Stimulated activated CD4-positive, alpha-beta T cell treated with anti-CD3 and anti-CD28 coated beads, Interleukin-15, amount 100 ng/mL, for 24 hours (primary cell): ENCODE data around the gene CRMP1.
"Not testable (repeated sequence)": the region's sequence is repeated elsewhere in the genome, so short reads cannot be mapped to it uniquely, and the experiment has no call there.

Source experiments
- DNase-seq: peaks from one replicate; pipeline ENCODE4 v3.0.0-alpha.2; 2020

Gene CRMP1

DNA sequence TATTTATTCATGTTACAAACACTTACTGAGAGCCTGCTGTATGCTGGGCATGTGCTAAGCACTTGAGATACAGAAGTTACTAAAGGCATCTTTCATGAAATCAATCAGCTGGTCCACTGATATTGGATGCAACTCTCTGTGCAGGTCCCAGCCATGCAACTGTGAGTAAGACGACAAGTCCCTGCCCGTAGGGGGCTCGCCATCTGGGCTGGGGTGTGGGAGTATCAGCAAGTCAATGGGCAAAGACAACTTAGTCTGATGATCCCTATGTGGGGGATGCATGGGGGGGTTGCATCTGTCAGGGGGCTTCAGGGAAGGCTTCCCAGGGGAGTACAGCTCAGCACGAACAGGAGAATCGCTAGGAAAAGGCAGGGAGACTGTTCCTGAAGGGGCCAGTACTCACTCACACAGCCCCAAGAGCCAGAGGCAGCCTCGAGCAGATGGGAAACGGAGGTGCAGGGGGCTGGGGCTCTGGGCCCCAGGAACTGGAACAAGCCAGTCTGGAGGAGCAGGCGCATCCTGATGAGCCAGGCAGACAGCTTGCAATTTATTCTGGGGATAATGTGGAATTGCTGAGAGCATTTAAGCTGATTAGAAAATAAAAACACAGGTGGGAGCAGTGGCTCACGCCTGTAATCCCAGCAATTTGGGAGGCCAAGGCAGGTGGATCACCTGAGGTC, 40.2 kb downstream of the CRMP1 start:
- no peak for DNase-seq

DNA sequence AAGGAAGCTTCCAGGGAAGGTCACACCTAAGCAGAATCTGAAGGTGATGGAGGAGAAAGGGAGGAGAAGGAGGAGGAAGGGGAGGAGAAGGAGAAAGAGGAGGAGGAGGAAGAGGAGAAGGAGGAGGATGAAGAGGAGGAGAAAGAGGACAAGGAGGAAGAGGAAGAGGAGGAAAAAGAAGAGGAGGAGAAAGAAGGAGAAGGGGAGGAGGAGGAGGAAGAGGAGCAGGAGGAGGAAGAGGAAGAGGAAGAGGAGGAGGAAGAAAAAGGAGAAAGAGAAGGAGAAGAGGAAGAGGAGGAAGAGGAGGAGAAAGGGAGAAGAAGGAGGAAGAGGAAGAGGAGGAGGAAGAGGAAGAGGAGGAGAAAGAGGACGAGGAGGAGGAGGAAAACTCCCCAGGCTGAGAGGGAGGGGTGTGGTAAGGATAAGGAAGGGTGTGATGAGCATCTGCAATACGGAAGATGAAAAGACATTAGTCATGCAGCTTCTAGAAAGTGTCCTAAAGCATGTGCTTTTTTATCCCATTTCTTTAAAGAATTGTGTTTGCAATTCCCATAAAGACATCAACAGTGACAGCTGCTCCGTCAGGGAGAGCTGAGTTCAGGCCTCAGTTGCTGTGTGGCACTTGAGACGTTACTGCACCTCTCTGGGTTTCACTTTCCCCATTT, 41.1 kb downstream of the CRMP1 start:
- no peak for DNase-seq

DNA sequence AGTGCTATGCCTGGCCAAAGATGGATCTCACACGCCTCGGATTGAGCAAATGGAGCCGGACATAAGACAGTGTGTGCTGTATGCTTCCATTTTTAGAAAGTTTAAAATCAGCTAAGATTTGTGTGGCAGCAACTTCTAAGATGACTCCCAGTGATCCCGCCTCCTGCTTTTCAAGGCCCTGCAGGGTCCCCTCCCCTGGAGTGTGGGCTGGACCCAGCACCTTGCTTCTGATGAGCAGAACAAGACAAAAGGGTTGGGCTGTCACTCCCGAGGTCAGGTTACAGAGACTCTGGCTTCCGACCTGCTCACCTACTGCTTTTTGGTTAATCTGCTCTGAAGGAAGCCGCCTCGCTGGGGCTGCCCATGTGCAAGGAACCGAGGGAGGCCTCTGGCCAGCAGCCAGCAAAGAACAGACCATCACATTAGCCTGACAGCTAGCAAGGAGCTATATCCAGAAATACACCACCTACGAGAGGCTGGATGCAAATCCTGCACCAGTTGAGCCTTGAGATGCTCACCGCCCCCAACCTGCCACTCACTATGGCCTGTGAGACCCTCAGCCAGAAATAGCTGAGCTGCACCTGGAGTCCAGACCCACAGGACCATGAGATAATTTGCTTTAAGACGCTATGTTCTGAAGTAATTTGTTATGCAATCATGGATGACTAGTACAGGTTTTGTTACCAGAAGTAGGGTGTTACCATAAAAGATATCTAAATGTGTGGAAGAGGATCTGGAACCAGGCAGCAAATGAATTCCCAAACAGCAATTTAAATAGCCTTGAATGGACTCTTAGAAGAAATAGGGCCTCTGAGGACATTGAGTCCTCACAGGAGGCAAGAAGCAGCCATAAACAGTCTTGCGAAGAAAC, 47.6 kb downstream of the CRMP1 start:
- no peak for DNase-seq

DNA sequence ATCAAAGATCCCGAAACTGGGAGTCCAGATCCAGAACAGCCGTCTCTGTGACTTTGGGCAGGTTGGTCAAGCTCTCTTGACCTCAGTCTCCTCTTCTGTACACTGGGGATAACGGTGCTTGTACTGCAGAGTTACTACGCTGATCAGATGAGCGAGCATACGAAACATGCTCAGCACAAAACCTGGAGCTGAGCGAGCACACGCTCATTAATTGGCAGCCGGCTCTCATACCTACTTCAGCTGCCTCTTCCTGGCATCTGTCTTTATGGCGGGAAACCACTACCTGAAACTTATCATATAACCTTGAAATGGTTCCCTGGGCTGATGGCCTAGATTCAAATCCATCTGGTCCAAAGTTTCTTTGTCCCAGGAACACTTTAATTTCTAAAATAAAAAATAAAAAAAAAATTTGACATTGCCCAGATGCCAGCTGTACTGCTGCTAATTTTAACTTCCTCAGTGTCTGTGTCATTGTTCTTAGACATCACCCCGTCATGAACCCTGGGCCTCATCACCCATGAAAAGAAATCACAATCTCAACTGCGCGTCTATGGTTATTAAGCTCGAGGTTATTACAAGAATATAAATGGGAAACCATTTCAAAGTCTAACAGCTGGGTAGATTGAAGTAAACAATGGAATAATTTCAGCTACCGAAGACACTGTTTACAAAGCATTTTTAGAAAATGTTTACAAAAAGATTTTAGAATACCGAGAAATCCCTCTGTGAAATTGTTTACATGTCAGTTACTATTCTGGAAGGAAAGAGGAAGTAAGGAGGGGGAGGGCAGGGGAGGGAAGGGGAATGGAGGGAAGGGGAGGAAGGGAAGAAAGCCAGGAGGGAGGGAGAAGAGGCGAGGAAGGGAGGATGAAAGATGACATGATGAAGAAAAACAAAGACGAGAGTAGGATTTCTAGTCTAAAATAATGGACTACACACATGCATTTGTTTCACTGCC, 49.0 kb downstream of the CRMP1 start:
- no peak for DNase-seq

DNA sequence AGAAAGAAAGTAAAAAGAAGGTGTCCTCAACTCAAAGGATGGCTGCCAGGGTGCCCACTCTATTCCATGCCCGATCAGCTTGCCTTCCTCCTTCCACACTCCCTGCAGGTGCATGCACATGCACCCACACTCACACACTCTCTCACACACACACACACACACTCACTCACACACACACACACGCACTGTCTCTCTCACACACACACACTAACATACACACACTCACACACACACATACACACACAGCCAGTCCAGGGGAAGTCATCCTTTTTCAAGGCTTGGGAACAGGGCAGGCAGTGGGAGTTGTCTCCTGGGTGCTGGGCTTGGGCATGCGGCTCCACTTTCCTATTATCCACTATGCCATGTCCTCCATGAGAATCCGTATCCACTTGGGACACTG, 50.4 kb downstream of the CRMP1 start:
- DNase-seq: no peak

DNA sequence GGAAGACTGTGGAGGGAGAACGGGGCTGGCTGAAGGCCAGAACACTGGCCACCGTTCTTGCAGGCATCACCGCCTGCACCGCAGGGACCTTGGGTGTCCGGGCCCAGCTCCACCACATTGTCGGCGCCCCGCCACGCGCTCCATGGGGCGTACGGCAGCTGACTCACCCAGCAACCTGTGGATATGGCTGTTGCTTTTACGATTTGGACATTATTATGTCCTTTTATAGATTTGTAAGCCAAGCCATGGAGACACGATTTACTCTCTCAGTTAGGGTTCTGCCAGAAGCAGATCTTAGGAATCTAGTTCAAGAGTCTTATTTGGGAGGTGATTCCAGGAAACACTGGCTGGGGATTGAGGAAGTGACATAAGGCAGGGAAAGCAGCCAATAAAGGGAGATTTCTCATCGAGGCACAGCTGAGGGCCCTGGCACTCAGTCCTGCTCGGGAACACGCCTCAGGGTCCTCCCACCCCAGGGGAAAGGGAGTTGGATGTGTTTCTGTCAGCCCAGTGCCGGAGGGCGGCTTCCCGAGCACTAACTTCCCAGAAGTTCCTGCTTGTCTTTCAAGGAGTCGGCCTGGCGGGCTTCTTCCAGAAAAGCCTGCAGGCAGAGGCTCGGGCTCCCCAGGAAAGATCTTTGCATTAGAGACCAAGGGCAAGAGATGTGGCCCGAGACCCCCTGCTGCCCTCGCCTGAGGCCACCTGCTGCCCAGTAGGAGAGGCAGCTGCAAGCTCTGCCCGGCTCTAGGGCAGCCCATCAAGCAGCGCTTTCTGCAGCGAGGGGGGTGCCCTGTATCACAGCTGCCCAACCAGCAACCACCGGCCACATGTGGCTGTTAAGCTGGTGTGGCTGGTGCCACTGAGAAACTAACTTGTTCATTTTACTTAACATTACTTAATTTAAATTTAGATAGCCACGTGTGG, 52.9 kb downstream of the CRMP1 start:
- DNase-seq: no peak

DNA sequence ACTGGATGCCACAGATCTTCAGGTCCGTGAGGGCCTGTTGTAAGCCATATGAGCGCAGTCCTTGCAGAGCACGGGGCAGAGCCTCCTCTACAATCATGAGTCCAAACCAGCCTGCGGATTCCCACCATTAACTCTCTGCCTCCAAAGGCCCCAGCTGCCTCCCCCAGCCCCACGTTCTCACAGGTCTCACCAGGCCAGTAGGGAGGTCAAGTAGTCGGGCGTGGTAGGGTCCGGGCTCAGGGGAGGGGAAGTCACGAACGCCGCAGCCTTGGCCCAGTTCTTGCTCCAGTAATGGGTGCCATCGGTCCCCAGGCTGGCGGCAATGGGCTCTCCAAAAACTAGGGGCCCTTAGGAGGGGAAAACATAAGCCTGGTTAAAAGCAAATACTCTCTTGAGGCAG, 53.6 kb downstream of the CRMP1 start:
- DNase-seq: no peak

DNA sequence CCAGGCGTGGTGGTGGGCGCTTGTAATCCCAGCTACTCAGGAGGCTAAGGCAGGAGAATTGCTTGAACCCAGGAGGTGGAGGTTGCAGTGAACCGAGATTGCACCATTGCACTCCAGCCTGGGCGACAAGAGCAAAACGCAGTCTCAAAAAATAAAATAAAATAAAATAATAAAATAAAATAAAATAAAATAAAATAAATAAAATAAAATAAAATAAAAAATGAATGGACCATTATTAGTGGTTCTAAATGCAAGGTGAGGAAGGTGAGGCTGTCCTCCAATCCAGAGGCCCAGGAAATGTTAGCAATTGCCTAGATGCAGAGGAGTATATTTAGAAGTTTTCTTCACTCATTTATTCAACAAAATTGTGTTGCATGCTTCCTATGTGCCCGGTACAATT, 55.4 kb downstream of the CRMP1 start:
- DNase-seq: not testable (repeated sequence)

DNA sequence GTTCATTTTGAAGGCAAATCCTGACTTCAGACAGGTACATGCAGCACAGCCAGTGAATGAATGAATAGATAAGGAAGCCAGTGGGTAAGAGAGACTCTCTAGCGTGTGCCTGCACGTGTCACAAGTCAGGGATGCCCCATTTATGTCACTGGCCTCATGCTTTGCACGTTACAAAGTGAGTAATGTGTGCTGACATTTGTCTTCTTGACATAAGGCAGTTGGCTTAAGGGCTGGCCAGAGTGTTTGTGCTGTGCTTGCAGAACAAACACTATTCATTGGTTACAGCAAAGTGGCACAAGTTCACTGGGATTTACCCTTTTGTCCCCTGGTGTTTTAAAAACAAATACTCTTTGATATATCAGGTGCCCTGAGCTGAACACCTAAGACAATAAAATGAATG, 55.9 kb downstream of the CRMP1 start:
- no peak for DNase-seq

DNA sequence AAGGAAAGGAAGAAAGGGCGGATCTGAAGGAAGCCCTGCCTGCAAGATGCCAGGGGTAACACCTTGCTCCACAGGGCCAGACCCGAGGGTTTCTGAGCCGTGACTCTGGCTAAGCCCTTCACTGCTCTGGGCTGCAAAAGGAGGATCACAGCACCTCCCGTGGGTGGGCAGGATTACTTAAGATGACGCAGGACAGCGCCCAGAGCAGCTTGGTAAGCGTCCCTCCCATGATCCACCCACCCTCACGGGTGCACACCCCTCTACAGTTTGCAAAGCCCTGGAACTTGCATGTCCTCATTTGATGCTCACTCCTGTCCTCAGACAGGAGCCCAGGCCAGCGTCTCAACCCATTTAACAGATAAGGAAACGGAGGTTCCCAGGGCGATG, 64.9 kb downstream of the CRMP1 start:
- no peak for DNase-seq

DNA sequence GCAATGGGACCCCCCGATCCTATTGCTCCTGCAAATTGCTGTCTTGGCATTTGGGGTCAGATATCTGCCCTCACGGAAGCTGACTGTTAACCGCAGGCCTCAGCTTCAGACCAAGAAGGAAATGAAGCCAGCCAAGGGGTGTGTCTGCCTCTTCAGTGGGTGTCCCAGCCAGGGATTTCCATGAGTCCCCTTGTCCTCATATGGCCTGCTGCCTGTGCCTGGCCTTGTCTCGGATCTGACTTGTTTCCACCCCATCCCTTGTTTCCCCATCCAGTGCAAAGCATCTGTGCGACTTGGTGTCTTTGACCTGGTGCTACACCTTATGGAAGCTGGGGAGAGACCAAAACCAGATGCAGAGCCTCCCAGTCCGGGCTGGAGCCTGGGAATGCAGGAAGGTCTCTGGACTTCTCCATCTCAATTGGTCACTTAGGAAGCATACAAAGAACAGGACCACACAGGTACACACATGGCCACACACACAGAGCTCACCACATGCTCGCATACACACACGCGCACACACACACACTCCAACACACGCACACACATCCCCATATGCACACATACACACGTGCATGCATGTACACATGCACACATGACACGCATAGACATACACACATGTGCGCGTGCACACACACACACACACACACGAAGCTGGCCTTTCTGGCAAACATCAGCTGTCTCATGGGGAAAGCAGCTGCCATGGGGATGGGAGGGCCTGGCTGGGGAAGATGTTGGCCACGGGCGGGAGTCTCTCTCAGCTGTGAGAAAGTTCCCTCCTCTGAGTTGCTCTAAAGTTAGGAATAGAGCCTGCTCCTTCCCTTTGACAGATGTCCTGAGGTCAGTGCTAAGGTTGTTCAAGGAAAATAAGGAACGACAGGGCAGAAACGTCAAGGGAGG, 65.5 kb downstream of the CRMP1 start:
- no peak for DNase-seq

DNA sequence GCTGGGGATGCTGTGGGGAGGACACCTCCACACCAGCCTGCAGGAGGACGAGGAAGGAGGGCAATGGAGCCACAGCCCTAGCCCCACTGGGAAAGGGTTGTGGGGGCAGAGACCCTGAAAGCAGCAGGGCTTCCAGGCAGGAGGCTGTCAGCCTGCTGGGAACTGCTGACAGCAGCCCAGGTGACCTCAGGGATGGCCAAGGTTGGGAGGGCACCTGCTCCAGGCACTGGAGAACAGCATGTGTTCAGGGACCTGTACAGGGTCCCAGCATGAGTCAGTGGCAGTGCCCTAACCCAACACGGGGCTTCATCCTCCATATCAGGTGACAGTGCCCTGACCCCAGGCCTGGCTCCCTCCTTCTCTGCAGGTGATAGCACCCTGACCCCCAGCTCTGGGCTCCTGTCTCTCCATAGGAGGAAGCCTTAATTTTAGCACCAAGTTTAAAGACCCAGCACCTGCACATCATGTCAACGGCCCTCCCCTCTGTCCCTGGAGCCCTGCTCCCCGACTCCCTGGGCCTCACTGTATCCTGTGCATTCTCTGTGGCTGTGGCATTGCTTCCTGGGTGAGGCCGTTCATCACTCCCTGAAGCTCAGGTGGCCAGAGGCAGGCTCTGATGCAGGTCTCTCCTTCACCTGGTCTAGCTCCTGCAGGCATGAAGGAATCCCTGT, 66.3 kb downstream of the CRMP1 start:
- DNase-seq: no peak

DNA sequence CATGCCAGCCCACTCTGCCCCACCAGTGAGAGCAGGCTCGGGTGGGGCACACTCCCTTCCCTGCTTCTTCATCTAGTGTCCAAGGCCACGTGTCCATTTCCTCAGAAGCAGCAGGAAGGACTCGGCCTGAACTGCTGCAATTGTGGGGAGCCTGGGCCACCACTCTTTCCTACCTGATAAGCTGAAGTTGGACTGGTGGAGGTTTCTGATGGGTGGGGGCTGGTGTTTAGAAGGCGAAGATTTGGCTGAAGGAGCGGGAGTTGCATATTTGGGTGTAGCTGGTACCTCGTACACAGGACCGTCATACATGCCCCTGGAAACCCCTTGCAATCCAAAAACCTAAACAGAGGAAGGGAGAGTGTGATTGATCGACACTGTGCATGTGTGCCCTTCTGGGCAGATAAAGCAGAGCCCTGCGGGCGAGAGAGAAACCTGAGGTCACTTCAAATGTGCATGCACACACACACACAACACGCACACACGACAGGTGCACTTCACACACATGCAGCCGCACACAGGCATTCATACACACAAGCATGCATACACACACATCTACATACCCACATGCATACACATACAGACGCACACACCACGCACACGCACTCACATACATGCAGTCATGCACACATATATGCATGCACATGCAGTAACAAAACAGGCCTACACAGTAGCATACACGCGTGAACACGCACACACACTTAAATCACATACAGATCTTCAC, 67.4 kb downstream of the CRMP1 start:
- no peak for DNase-seq

DNA sequence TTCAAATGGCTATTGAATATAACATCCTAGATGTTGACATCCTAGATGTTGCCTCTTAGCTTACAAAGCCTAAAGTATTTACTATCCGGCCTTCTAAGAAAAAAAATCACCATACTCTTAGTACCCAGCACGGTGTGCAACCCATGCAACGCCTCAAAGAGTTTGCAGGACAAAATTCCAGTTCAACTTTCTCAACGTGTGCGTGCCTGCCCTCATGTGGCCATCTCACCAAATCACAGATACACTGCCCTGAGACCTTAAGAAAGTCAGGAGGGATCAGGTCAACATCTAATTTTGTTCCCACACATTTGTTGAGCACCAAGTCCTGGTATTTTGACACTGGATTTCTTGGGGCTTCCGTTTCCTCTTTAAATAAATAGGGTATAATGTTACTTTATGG, 68.3 kb downstream of the CRMP1 start:
- peak; percentile 11 for DNase-seq

DNA sequence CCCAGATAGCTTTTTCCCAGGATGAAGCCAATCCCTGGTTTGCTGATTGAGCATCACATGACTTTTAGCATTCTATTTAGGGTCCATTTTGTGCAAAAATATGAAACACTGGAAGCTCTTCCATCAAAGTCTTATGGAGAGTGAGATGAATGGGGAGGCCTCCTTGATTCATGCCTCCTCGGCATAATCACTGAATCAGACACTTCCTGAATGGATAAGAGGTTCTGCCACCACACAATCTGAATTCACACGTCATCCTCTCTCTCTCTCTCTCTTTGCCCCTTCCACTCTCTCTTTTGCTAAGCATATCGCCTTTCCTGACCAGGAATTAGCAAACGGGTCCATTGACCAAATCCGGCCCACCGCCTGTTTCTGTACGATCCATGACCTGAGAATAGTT, 68.7 kb downstream of the CRMP1 start:
- no peak for DNase-seq

DNA sequence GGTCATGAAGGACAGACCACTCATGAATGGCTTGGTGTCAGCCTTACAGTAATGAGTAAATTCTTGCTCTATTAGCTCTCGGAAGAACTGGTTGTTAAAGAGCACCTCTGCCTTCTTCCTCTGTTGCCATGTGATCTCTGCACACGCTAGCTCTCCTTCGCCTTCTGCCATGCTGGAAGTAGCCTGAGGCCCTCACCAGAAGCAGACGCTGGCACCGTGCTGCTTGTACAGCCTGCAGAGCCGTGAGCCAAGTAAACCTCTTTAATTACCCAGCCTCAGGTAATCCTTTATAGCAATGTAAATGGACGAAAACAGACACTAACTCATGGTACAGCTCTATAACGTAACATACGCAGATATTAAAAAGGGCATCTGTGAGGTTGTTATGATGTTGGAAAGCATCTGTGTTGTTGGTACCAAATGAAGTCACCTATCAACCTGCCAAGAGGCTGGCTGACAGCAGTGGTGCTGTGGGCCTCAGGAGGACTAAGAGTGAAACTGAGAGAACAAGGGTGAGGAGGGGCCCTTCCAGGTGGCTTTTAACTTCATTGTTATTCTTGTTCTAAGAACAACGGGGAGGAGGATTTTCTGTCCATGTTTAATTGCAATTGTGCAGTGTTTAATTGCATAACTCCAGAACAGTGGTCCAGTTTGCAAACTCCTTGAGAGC, 69.2 kb downstream of the CRMP1 start:
- DNase-seq: no peak

DNA sequence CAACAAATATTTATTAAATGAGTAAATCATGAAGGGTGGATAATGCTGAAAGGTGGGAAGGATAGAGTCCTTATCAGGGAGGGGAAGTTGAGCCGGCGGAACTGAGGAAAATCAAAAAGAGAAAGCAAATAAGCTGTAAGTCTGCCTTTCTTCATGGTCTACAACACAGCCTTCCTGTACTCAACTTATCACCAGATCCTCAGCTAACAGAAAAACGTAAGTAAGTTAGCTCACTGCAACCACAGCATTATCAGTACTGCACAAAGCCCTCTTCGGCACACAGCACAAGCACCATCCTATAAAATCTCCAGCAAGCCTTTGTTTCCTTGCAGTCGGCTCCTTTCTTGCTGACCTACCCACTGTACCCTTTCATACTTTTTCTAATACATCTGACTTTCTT, 70.3 kb downstream of the CRMP1 start:
- DNase-seq: no peak

DNA sequence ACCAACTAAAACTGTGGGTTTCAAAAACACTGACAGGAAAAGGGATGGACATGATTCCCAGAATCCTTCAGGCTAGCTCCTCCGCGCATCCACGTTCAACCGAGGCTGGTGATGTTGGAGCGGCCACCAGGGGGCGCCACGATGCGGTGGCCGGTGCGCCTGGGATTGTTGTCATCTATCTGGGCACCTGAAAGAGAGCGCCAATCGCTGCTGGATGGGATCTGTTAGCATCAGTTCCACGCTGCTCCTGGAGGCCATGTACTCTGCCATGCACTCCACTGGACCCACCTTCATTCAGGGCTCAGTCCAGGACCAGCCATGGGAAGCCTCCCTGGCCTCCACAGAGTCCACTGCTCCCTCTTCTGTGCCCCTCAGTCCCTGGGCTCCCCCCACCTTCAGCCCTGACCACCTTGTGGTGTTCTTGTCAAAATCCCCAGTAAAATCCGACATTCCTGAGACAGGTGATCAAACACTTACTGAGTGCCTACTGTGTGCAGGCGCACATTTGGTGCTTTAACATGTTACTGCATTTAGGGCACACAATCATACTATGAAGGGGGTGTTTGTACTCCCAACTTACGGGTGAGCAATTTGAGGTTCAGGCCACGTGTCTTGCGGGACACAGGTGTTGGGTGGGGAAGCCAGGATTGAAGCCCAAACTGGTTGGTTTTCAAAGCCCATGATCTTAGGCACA, 71.1 kb downstream of the CRMP1 start:
- peak; percentile 18 for DNase-seq
